ENCODE data around the gene ASCC2. TPM values are rescaled to one million over a fixed set of nuclear protein-coding genes. Genes with fewer than 3 reads are reported as not detected.

The ASCC2 gene
- total and polyA plus RNA-seq, 5 donors from 2014 or later, result 39.3 to 94.0 (median 42.8) TPM

DNA sequence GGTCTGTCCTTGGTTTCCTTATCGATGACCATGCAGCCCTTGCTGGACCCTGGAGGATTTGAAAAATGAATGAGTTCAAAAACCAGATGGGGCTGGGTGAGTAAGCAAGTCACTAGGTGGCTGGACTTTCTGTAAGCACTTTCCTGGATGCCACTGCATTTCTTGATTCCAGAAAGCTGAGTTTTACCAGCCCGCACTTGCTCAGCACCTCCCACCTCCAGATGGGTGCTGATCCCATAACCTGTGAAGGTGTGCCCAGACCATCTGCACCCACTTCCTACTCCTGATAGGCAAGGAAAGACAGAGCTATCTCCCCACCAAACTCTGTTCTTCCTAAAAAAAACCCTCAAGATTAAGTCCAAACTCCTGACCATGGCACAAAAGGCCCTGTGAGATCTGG lies 21.1 kb downstream of the ASCC2 start:
- no peaks in the 10 kb centered on the region for H3K9me3 ChIP-seq (ENCODE audit: control insufficient read depth in 2 of 2, low read length in 2 of 2)
- Mint-ChIP-seq H3K4me3 (no peak overlapping the region), H3K9me3 (no peaks in the 10 kb centered on the region), H3K27me3 (no peaks in the 10 kb centered on the region), H3K4me1 (no peaks in the 10 kb centered on the region), H3K36me3 (peaks cover 61% of the 10 kb centered on the region), H3K27ac (no peak overlapping the region)
- H3K4me1 ChIP-seq (ENCODE audit: control insufficient read depth, insufficient read depth, low read length, poor library complexity, severe bottlenecking), result no peaks in the 10 kb centered on the region
- DNase-seq (no peak), ATAC-seq (ENCODE audit: low read depth in 2 of 2) (no peak)
- H3K27ac ChIP-seq (ENCODE audit: insufficient read depth, low read length, poor library complexity, severe bottlenecking), result no peak overlapping the region
- H3K36me3 ChIP-seq (ENCODE audit: control insufficient read depth, insufficient read depth, low read length), result peaks cover 84% of the 10 kb centered on the region
- no peaks in the 10 kb centered on the region for H3K27me3 ChIP-seq (ENCODE audit: control insufficient read depth, insufficient read depth, low read length)
- H3K4me3 ChIP-seq (ENCODE audit: low read depth, low read length), result no peak overlapping the region

DNA sequence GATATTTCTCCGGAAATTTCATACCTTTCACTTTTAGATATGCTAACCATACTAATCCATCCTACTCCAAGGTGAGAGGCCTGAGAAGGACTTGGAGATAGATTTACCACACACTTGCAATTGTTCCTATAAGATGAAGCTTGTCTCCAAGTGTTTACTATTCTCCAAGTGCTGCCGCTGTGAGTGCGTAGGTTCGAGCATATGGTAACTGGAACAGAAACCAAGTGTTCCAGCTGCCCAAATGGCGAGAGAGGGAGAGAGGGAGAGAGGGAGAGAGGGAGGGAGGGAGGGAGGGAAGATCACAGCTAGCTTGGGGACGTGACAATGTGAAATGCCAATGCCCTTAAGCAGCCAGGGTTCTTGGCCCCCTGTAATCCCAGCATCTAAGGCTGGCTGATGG lies 21.5 kb downstream of the ASCC2 start:
- Histone ChIP-seq H3K4me3 (ENCODE audit: low read depth, low read length) (no peak overlapping the region), H3K36me3 (ENCODE audit: control insufficient read depth, insufficient read depth, low read length) (peaks cover 84% of the 10 kb centered on the region), H3K27ac (ENCODE audit: insufficient read depth, low read length, poor library complexity, severe bottlenecking) (no peak overlapping the region), H3K27me3 (ENCODE audit: control insufficient read depth, insufficient read depth, low read length) (no peaks in the 10 kb centered on the region), H3K4me1 (ENCODE audit: control insufficient read depth, insufficient read depth, low read length, poor library complexity, severe bottlenecking) (no peaks in the 10 kb centered on the region), H3K9me3 (ENCODE audit: control insufficient read depth in 2 of 2, low read length in 2 of 2) (no peaks in the 10 kb centered on the region)
- Mint-ChIP-seq H3K4me3 (no peak overlapping the region), H3K36me3 (peaks cover 63% of the 10 kb centered on the region), H3K4me1 (no peaks in the 10 kb centered on the region), H3K27ac (no peak overlapping the region), H3K9me3 (no peaks in the 10 kb centered on the region), H3K27me3 (no peaks in the 10 kb centered on the region)
- ATAC-seq (ENCODE audit: low read depth in 2 of 2), result no peak
- no peak for DNase-seq

GRCh38 chr22:29816128-29816527 lies 21.9 kb downstream of the ASCC2 start:
- Histone ChIP-seq H3K9me3 (ENCODE audit: control insufficient read depth in 2 of 2, low read length in 2 of 2) (no peaks in the 10 kb centered on the region), H3K4me1 (ENCODE audit: control insufficient read depth, insufficient read depth, low read length, poor library complexity, severe bottlenecking) (no peaks in the 10 kb centered on the region), H3K27ac (ENCODE audit: insufficient read depth, low read length, poor library complexity, severe bottlenecking) (no peak overlapping the region), H3K4me3 (ENCODE audit: low read depth, low read length) (no peak overlapping the region), H3K27me3 (ENCODE audit: control insufficient read depth, insufficient read depth, low read length) (no peaks in the 10 kb centered on the region), H3K36me3 (ENCODE audit: control insufficient read depth, insufficient read depth, low read length) (peaks cover 84% of the 10 kb centered on the region)
- H3K4me3 Mint-ChIP-seq, result no peak overlapping the region
- peaks cover 62% of the 10 kb centered on the region for H3K36me3 Mint-ChIP-seq
- DNase-seq, result no peak
- no peaks in the 10 kb centered on the region for H3K4me1 Mint-ChIP-seq
- H3K9me3 Mint-ChIP-seq, result no peaks in the 10 kb centered on the region
- H3K27ac Mint-ChIP-seq, result no peak overlapping the region
- ATAC-seq (ENCODE audit: low read depth in 2 of 2), result no peak
- H3K27me3 Mint-ChIP-seq, result no peaks in the 10 kb centered on the region

DNA sequence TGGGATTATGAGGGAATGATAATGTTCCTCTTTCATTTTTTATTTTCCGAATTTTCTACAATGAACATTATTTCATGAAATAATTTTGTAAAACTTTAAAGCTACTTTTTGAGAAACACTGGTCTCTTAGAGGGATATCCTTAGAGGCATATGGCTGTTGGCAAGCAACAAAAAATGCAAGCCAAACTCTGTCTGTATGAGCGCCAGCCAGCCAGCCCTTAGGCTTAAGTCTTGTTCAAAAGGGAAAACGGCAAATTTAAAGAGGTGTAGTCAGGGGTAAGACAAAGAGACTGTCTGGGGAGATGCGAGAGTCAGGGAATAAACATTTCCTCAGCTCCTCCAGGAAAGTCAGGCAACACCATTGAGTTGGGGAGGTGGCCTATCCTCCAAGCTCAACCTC lies 22.5 kb downstream of the ASCC2 start:
- H3K36me3 Mint-ChIP-seq, result peaks cover 63% of the 10 kb centered on the region
- Histone ChIP-seq H3K36me3 (ENCODE audit: control insufficient read depth, insufficient read depth, low read length) (peaks cover 86% of the 10 kb centered on the region), H3K9me3 (ENCODE audit: control insufficient read depth in 2 of 2, low read length in 2 of 2) (no peaks in the 10 kb centered on the region)

DNA sequence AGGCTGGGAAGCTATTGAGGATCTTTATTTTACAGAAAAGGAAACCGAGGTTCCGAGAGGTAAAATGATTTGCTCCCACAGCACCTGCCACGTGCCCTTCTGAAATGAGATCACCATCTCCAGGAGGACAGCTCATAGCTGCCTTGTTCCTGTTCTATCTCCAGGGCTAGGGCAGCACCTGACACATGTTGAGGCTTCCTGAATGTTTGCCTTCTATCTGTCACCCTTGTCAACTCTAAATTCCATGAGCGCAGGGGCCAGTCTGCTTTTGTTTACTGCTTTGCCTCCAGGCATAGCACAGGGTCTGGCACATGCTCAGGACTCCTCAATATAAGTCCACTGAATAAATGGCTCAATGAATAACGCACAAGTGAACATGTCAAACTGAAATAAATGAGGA lies 24.1 kb downstream of the ASCC2 start:
- no peaks in the 10 kb centered on the region for H3K27me3 Mint-ChIP-seq
- H3K27ac ChIP-seq (ENCODE audit: insufficient read depth, low read length, poor library complexity, severe bottlenecking), result no peak overlapping the region
- no peaks in the 10 kb centered on the region for H3K27me3 ChIP-seq (ENCODE audit: control insufficient read depth, insufficient read depth, low read length)
- DNase-seq (no peak), ATAC-seq (ENCODE audit: low read depth in 2 of 2) (no peak)
- no peaks in the 10 kb centered on the region for H3K4me1 Mint-ChIP-seq
- no peaks in the 10 kb centered on the region for H3K9me3 ChIP-seq (ENCODE audit: control insufficient read depth in 2 of 2, low read length in 2 of 2)
- H3K36me3 Mint-ChIP-seq, result peaks cover 65% of the 10 kb centered on the region
- peaks cover 87% of the 10 kb centered on the region for H3K36me3 ChIP-seq (ENCODE audit: control insufficient read depth, insufficient read depth, low read length)
- peak overlapping the region in 1 of 3 donors; percentile 77 for H3K27ac Mint-ChIP-seq
- no peaks in the 10 kb centered on the region for H3K4me1 ChIP-seq (ENCODE audit: control insufficient read depth, insufficient read depth, low read length, poor library complexity, severe bottlenecking)
- no peaks in the 10 kb centered on the region for H3K9me3 Mint-ChIP-seq
- no peak overlapping the region for H3K4me3 ChIP-seq (ENCODE audit: low read depth, low read length)
- H3K4me3 Mint-ChIP-seq, result no peak overlapping the region

More for the DNA sequence above, 22.5 kb downstream of the ASCC2 start:
- H3K4me1 Mint-ChIP-seq, result no peaks in the 10 kb centered on the region
- H3K4me3 Mint-ChIP-seq, result no peak overlapping the region
- Histone ChIP-seq H3K27me3 (ENCODE audit: control insufficient read depth, insufficient read depth, low read length) (no peaks in the 10 kb centered on the region), H3K4me1 (ENCODE audit: control insufficient read depth, insufficient read depth, low read length, poor library complexity, severe bottlenecking) (no peaks in the 10 kb centered on the region), H3K27ac (ENCODE audit: insufficient read depth, low read length, poor library complexity, severe bottlenecking) (no peak overlapping the region), H3K4me3 (ENCODE audit: low read depth, low read length) (no peak overlapping the region)
- H3K27me3 Mint-ChIP-seq, result no peaks in the 10 kb centered on the region
- no peak for DNase-seq
- peak overlapping the region in 1 of 3 donors; percentile 33 for H3K27ac Mint-ChIP-seq
- ATAC-seq (ENCODE audit: low read depth in 2 of 2), result no peak
- H3K9me3 Mint-ChIP-seq, result no peaks in the 10 kb centered on the region

DNA sequence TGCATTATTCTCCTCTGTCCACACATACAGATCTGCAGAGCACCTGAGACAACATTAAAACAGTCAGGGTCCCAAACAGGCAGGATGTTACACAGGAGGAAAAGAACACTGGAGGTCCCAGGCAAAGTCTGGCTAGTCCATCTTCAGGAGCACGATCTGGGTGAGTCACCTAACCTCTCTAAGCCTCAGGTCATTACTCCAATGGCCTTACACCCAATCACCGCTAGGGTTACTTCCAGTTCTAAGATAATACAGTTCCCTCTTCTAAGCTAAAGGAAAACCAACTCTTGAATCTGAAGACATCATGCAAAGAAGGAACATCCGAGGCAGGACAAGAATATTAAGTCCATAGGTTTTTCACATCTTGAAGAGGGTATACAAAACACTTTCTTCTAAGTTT lies 24.5 kb downstream of the ASCC2 start:
- no peaks in the 10 kb centered on the region for H3K4me1 ChIP-seq (ENCODE audit: control insufficient read depth, insufficient read depth, low read length, poor library complexity, severe bottlenecking)
- no peaks in the 10 kb centered on the region for H3K4me1 Mint-ChIP-seq
- H3K27me3 Mint-ChIP-seq, result no peaks in the 10 kb centered on the region
- no peak overlapping the region for H3K4me3 Mint-ChIP-seq
- ATAC-seq (ENCODE audit: low read depth in 2 of 2) (no peak), DNase-seq (no peak)
- H3K27ac Mint-ChIP-seq, result no peak overlapping the region
- H3K9me3 Mint-ChIP-seq, result no peaks in the 10 kb centered on the region
- no peaks in the 10 kb centered on the region for H3K27me3 ChIP-seq (ENCODE audit: control insufficient read depth, insufficient read depth, low read length)
- no peak overlapping the region for H3K4me3 ChIP-seq (ENCODE audit: low read depth, low read length)
- H3K36me3 ChIP-seq (ENCODE audit: control insufficient read depth, insufficient read depth, low read length), result peaks cover 84% of the 10 kb centered on the region
- H3K9me3 ChIP-seq (ENCODE audit: control insufficient read depth in 2 of 2, low read length in 2 of 2), result no peaks in the 10 kb centered on the region
- no peak overlapping the region for H3K27ac ChIP-seq (ENCODE audit: insufficient read depth, low read length, poor library complexity, severe bottlenecking)
- peaks cover 62% of the 10 kb centered on the region for H3K36me3 Mint-ChIP-seq

GRCh38 chr22:29813126-29813525 lies 24.9 kb downstream of the ASCC2 start:
- H3K27ac Mint-ChIP-seq, result no peak overlapping the region

GRCh38 chr22:29811377-29811776 lies 26.7 kb downstream of the ASCC2 start:
- H3K9me3 ChIP-seq (ENCODE audit: control insufficient read depth in 2 of 2, low read length in 2 of 2), result no peaks in the 10 kb centered on the region
- H3K4me1 ChIP-seq (ENCODE audit: control insufficient read depth, insufficient read depth, low read length, poor library complexity, severe bottlenecking), result no peaks in the 10 kb centered on the region
- no peak overlapping the region for H3K4me3 ChIP-seq (ENCODE audit: low read depth, low read length)
- DNase-seq, result no peak
- no peaks in the 10 kb centered on the region for H3K27me3 ChIP-seq (ENCODE audit: control insufficient read depth, insufficient read depth, low read length)
- H3K36me3 ChIP-seq (ENCODE audit: control insufficient read depth, insufficient read depth, low read length), result peaks cover 88% of the 10 kb centered on the region
- H3K27ac ChIP-seq (ENCODE audit: insufficient read depth, low read length, poor library complexity, severe bottlenecking), result no peak overlapping the region
- Mint-ChIP-seq H3K27ac (peak overlapping the region in 1 of 3 donors; percentile 69), H3K9me3 (no peaks in the 10 kb centered on the region), H3K4me3 (no peak overlapping the region), H3K27me3 (no peaks in the 10 kb centered on the region), H3K36me3 (peaks cover 69% of the 10 kb centered on the region), H3K4me1 (no peaks in the 10 kb centered on the region)
- no peak for ATAC-seq (ENCODE audit: low read depth in 2 of 2)

More at GRCh38 chr22:29813126-29813525, 24.9 kb downstream of the ASCC2 start:
- H3K9me3 ChIP-seq (ENCODE audit: control insufficient read depth in 2 of 2, low read length in 2 of 2), result no peaks in the 10 kb centered on the region
- H3K27ac ChIP-seq (ENCODE audit: insufficient read depth, low read length, poor library complexity, severe bottlenecking), result no peak overlapping the region
- Mint-ChIP-seq H3K4me1 (no peaks in the 10 kb centered on the region), H3K4me3 (no peak overlapping the region), H3K36me3 (peaks cover 64% of the 10 kb centered on the region), H3K27me3 (no peaks in the 10 kb centered on the region), H3K9me3 (no peaks in the 10 kb centered on the region)
- no peak for ATAC-seq (ENCODE audit: low read depth in 2 of 2)
- no peaks in the 10 kb centered on the region for H3K4me1 ChIP-seq (ENCODE audit: control insufficient read depth, insufficient read depth, low read length, poor library complexity, severe bottlenecking)
- H3K36me3 ChIP-seq (ENCODE audit: control insufficient read depth, insufficient read depth, low read length), result peaks cover 85% of the 10 kb centered on the region
- DNase-seq, result no peak
- no peaks in the 10 kb centered on the region for H3K27me3 ChIP-seq (ENCODE audit: control insufficient read depth, insufficient read depth, low read length)
- H3K4me3 ChIP-seq (ENCODE audit: low read depth, low read length), result no peak overlapping the region

Measured in CD4-positive, CD25-positive, alpha-beta regulatory T cell (primary cell).